SU-DHL-6 (cell line): Measurements from ENCODE around the gene L3MBTL4.

ENCODE experiments used
- H2AFZ ChIP-seq: fragments of 200-600 bp; sonication (generic); 2 replicates; pipeline ENCODE4 v1.6.1; 2014; ENCODE audit warnings: low read depth, mild to moderate bottlenecking, moderate library complexity, mixed read lengths, antibody characterized with exemption, low read length; ENCODE audit not compliant: severe bottlenecking
- H3F3A ChIP-seq: fragments of 200-600 bp; shearing (Covaris generic); 2 replicates; pipeline ENCODE4 v1.6.0; 2016; ENCODE audit warnings: antibody characterized with exemption, mild to moderate bottlenecking; ENCODE audit not compliant: insufficient read depth
- H3K27ac ChIP-seq: fragments of 200-600 bp; sonication (generic); 2 replicates; pipeline ENCODE4 v1.5.1; 2016; ENCODE audit warnings: low read depth, mild to moderate bottlenecking, low read length, moderate library complexity, mixed read lengths
- H3K27me3 ChIP-seq: fragments of 200-600 bp; sonication (generic), shearing (Covaris generic); 2 replicates; pipeline ENCODE4 v1.6.0; 2014; ENCODE audit warnings: mild to moderate bottlenecking, low read length
- H3K36me3 ChIP-seq: fragments of 200-600 bp; sonication (generic); 2 replicates; pipeline ENCODE4 v1.6.1; 2014; ENCODE audit warnings: mild to moderate bottlenecking, low read length, mixed read lengths
- H3K4me2 ChIP-seq: fragments of 300-600, 200-600 bp; shearing (Covaris generic), sonication (generic); 2 replicates; pipeline ENCODE4 v1.6.0; 2014; ENCODE audit warnings: low read length, low read depth, mild to moderate bottlenecking; ENCODE audit not compliant: poor library complexity, severe bottlenecking
- H3K4me3 ChIP-seq: fragments of 200-600 bp; sonication (generic); 2 replicates; pipeline ENCODE4 v1.5.1; 2014; ENCODE audit warnings: antibody characterized with exemption, low read length, mild to moderate bottlenecking, mixed read lengths; ENCODE audit not compliant: insufficient read depth, poor library complexity, severe bottlenecking
- H3K79me2 ChIP-seq: fragments of 200-600 bp; sonication (generic); 2 replicates; pipeline ENCODE4 v1.6.1; 2014; ENCODE audit warnings: mild to moderate bottlenecking, low read length, moderate library complexity; ENCODE audit not compliant: insufficient read depth
- H3K9ac ChIP-seq: fragments of 200-600 bp; sonication (generic); 2 replicates; pipeline ENCODE4 v1.7.0; 2014; ENCODE audit warnings: mild to moderate bottlenecking, low read length
- H3K9me2 ChIP-seq: fragments of 200-600 bp; sonication (generic); replicated peaks from 2 replicates; pipeline ENCODE4 v1.6.1; 2014; ENCODE audit warnings: low read length; ENCODE audit not compliant: insufficient read depth
- H3K9me3 ChIP-seq: fragments of 200-600 bp; sonication (generic); 2 replicates; pipeline ENCODE4 v1.6.1; 2014; ENCODE audit warnings: low read length, mixed read lengths; ENCODE audit not compliant: insufficient read depth
- H4K20me1 ChIP-seq: fragments of 200-600 bp; sonication (generic); 2 replicates; pipeline ENCODE4 v1.6.1; 2014; ENCODE audit warnings: low read depth, mild to moderate bottlenecking, antibody characterized with exemption, low read length, moderate library complexity, mixed read lengths
- CTCF ChIP-seq: fragments of 200-600 bp; sonication (generic); IDR thresholded peaks from one replicate; pipeline ENCODE4 v1.5.1; 2017; ENCODE audit warnings: antibody characterized with exemption, mild to moderate bottlenecking, low read length, moderate library complexity; ENCODE audit not compliant: insufficient read depth, poor library complexity, severe bottlenecking
- EZH2phosphoT487 ChIP-seq: fragments of 200-600 bp; sonication (generic), shearing (Covaris generic); conservative IDR thresholded peaks from 2 replicates; pipeline ENCODE4 v1.6.1; 2018; ENCODE audit warnings: mild to moderate bottlenecking, antibody characterized with exemption, low read length, moderate library complexity, mixed read lengths

Gene L3MBTL4

GRCh38 chr18:6254456-6254855 is 160.3 kb downstream of the L3MBTL4 start:
- Histone ChIP-seq H3K27me3 (no peaks in the 10 kb centered on the region), H3K36me3 (no peaks in the 10 kb centered on the region), H3K9me3 (no peaks in the 10 kb centered on the region), H3K27ac (no peak overlapping the region), H2AFZ (no peak overlapping the region), H3K9ac (no peak overlapping the region), H3K9me2 (no peaks in the 10 kb centered on the region), H3K79me2 (no peaks in the 10 kb centered on the region), H3F3A (no peaks in the 10 kb centered on the region), H4K20me1 (no peaks in the 10 kb centered on the region), H3K4me3 (no peak overlapping the region), H3K4me2 (no peak overlapping the region)
- TF ChIP-seq EZH2phosphoT487 = no peak
- no peak for TF ChIP-seq CTCF

- no peak overlapping the region for H3K9ac ChIP-seq
- no peak overlapping the region for H3K4me2 ChIP-seq
- H3K79me2 ChIP-seq = no peaks in the 10 kb centered on the region
- H4K20me1 ChIP-seq = no peaks in the 10 kb centered on the region
- no peaks in the 10 kb centered on the region for H3K36me3 ChIP-seq
- no peak overlapping the region for H2AFZ ChIP-seq
- no peak overlapping the region for H3K27ac ChIP-seq
- no peaks in the 10 kb centered on the region for H3F3A ChIP-seq
- H3K9me3 ChIP-seq = no peaks in the 10 kb centered on the region
- TF ChIP-seq EZH2phosphoT487 = no peak
- TF ChIP-seq CTCF = no peak
- no peak overlapping the region for H3K4me3 ChIP-seq
- no peaks in the 10 kb centered on the region for H3K27me3 ChIP-seq
- no peaks in the 10 kb centered on the region for H3K9me2 ChIP-seq
Observed at GRCh38 chr18:6251084-6251483, 163.6 kb downstream of the L3MBTL4 start.

GRCh38 chr18:6249788-6250187 is 164.9 kb downstream of the L3MBTL4 start:
- H4K20me1 ChIP-seq = no peaks in the 10 kb centered on the region
- H2AFZ ChIP-seq = no peak overlapping the region
- H3K27ac ChIP-seq = no peak overlapping the region
- no peaks in the 10 kb centered on the region for H3K79me2 ChIP-seq
- no peak overlapping the region for H3K4me3 ChIP-seq
- H3K36me3 ChIP-seq = no peaks in the 10 kb centered on the region
- H3K27me3 ChIP-seq = no peaks in the 10 kb centered on the region
- H3K9me2 ChIP-seq = no peaks in the 10 kb centered on the region
- TF ChIP-seq EZH2phosphoT487 (no peak), CTCF (no peak)
- no peak overlapping the region for H3K4me2 ChIP-seq
- no peaks in the 10 kb centered on the region for H3K9me3 ChIP-seq
- H3F3A ChIP-seq = no peaks in the 10 kb centered on the region
- no peak overlapping the region for H3K9ac ChIP-seq

- H3K9ac ChIP-seq = no peak overlapping the region
- H3K79me2 ChIP-seq = no peaks in the 10 kb centered on the region
- TF ChIP-seq EZH2phosphoT487 (no peak), CTCF (no peak)
- no peak overlapping the region for H3K4me2 ChIP-seq
- H2AFZ ChIP-seq = no peak overlapping the region
- no peaks in the 10 kb centered on the region for H3K9me3 ChIP-seq
- no peak overlapping the region for H3K4me3 ChIP-seq
- no peaks in the 10 kb centered on the region for H3F3A ChIP-seq
- H3K36me3 ChIP-seq = no peaks in the 10 kb centered on the region
- H3K9me2 ChIP-seq = no peaks in the 10 kb centered on the region
- no peak overlapping the region for H3K27ac ChIP-seq
- H4K20me1 ChIP-seq = no peaks in the 10 kb centered on the region
- no peaks in the 10 kb centered on the region for H3K27me3 ChIP-seq
Observed at GRCh38 chr18:6249170-6249569, 165.5 kb downstream of the L3MBTL4 start.
